NB4 (cell line): Measurements from ENCODE around the gene DLX1.

ENCODE experiments used
- CTCF ChIP-seq: IDR thresholded peaks from one replicate; pipeline ENCODE4 v1.5.1; 2012; ENCODE audit warnings: low read depth, low read length
- MAX ChIP-seq: IDR thresholded peaks from 2 replicates; pipeline ENCODE4 v1.6.1; 2011; ENCODE audit warnings: low read depth, low read length
- MYC ChIP-seq: IDR thresholded peaks from 2 replicates; pipeline ENCODE4 v1.6.1; 2011; ENCODE audit warnings: low read depth, low read length
- POLR2A ChIP-seq: IDR thresholded peaks from 2 replicates; pipeline ENCODE4 v1.6.1; 2011; ENCODE audit warnings: mild to moderate bottlenecking; ENCODE audit not compliant: insufficient read length; ENCODE audit errors: extremely low read depth

DNA sequence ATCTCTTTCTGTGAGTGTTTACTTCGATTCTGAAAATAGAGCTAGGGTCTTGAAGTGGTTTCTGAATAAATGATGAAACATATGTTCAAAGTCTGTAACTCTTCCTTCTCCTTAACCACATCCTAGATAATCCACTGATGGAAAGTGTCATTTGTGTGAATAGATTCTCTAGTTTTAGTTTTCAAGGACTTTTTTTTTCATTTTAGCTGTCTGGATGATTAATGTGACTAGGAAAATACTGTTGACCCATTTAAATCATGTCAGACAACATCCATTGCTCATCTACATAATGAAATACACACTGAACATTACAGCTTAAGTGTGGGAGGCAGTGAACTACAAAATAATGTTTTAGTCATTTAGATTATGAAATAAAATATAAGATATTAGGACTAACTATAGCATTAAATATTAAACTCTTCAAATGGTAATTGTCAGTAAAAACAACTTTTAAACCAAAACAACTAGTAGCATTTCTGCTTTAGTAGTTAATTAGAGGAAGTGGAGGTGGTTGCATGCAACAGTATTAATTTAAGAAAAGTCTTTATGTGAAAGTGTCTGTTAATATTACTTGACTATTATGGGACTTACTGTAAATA is 39.1 kb upstream of the DLX1 start:
- TF ChIP-seq MAX (no peak), POLR2A (no peak), CTCF (no peak), MYC (no peak)
